HG02610 (cell line): ENCODE measurements around the gene DRAP1.

Experiments used
- ATAC-seq: cut with Tn5 transposase; IDR thresholded peaks from one replicate; pipeline ENCODE4 v1.9.1; 2021; ENCODE audit warnings: mild to moderate bottlenecking, moderate library complexity; ENCODE audit not compliant: unreplicated experiment

Gene DRAP1

GRCh38 chr11:65958774-65959420 is 39.7 kb downstream of the DRAP1 start:
- ATAC-seq, result no peak

DNA sequence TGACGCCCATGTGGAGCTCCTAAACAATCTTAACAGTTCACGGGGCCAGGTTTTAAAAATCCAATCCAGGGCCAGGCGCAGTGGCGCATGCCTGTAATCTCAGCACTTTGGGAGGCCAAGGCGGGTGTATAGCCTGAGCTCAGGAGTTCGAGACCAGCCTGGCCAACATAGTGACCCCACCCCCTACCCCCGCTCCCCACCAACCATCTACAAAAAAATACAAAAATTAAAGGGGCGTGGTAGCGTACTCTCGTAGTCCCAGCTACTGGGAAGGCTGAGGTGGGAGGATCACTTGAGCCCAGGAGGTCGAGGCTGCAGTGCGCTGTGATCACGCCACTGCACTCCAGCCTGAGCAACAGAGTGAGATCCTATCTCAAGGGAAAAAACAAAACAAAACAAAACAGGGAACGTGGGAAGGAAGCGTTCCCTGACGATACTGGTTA is 41.6 kb downstream of the DRAP1 start:
- ATAC-seq, result no peak

GRCh38 chr11:65961267-65962140 is 42.3 kb downstream of the DRAP1 start, which contains the start of gene SART1:
Gene SART1 (plus strand): TSS chr11:65961734. CDS start chr11:65961781, 47 bp downstream.
- peak; percentile 82 for ATAC-seq

DNA sequence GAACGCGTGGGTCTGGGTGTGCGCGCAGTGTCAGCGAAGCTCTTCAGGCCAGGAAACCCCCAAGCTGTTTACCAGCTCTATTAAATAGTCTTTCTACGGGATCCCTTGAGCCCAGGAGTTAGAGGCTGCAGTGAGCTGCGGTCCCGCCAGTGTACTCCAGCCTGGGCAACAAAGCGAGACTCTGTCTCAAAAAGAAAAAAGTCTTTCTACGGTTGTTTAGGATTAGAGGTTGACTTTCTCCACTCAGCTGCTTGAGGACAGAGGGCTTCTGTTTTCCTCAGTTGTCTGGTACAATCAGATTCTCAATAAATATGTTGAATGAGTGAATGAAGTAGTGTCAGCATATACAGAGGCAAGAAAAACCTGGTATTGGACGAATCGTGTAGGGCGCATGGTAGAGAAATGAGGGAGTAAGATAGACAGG is 42.9 kb downstream of the DRAP1 start:
- no peak for ATAC-seq

- ATAC-seq, result no peak
These were observed 45.7 kb downstream of the DRAP1 start for GRCh38 chr11:65964906-65965305.

DNA sequence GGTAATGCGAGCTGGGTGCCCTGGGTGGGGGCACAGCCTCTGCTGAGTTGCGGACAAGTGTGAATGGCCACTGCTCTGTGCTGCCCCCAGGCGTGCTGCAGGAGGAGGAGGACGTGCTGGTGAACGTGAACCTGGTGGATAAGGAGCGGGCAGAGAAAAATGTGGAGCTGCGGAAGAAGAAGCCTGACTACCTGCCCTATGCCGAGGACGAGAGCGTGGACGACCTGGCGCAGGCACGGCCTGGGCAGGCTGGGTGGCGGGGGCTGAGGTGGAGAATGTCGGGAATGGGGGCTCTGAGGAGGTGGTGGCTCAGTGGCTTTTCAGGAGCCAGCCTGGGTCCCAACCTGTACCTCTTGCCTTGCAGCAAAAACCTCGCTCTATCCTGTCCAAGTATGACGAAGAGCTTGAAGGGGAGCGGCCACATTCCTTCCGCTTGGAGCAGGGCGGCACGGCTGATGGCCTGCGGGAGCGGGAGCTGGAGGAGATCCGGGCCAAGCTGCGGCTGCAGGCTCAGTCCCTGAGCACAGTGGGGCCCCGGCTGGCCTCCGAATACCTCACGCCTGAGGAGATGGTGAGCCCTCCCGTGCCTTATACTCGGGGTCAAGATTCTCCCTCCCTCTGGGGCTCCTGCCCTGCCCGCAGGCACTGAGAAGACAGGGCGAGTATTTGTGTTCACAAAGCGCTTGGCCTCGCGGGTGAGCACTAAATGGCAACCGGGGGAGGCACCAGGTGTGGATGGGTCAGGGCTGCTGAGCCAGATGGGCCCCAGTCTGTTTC is 46.9 kb downstream of the DRAP1 start:
- no peak for ATAC-seq

DNA sequence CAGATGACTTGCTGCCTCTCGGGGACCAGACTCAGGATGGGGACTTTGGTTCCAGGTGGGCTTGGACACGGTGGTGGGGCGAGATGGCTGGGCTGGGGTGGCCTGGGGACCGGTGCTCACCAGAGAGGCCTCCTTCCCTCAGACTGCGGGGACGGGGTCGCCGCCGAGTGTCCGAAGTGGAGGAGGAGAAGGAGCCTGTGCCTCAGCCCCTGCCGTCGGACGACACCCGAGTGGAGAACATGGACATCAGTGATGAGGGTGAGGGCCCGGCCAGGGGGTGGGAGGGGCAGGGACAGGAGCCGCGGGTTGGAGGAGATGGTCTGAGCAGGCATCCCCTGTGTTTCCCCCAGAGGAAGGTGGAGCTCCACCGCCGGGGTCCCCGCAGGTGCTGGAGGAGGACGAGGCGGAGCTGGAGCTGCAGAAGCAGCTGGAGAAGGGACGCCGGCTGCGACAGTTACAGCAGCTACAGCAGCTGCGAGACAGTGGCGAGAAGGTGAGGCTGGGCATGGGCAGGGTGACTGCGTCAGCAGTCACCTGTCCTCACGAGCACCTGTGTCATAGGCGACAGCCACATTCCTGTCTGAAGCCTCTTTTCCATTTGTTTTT is 48.2 kb downstream of the DRAP1 start:
- no peak for ATAC-seq

DNA sequence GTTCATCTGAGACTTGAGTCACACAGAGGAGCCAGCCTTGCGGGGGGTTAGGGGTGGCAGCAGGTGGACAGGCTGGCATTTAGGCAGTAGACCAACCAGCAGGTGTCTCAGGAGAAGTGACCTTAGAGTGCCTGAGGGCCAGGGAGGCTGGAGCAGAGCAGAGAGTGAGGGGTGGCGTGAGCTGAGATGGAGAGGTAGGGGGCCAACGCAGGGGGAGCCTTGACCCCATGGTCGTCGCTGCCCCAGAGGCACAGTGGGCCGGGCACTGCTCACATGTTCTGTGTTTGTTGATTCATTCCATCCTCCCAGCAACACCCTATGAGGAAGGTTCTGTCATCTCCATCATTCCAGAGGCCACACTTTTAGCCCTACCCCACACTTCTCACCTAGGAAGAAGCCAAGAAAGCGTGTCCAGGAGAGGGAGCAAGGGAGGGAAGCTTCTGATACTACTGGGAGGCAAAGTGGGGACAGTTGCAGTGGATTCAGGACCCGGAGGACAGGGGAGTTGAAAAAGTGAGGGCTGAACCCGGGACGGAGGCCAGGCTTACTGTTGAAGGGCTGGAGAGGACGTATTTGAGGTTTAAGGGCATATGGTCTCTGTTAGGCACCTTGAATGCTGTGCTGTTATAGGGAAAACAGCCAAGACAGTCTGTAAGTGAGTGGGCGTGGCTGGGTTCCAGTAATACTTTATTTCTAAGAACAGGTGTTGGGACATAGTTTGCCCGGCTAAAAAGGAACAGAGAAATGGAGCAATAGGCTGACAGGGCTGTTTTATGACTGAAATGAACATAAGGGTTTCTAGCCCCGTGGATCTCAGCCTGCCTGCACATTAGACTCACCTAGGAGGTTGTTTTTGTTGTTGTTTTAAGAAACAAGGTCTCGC is 49.6 kb downstream of the DRAP1 start:
- no peak for ATAC-seq
